MM.1S (cell line): Measurements from ENCODE around the gene RAB31.

Experiments
- DNase-seq: peaks from one replicate; pipeline ENCODE4 v3.0.0-alpha.2; 2015
- H2AFZ ChIP-seq: fragments of 300-600 bp; sonication (generic); 2 replicates; pipeline ENCODE4 v1.6.0; 2016; ENCODE audit warnings: antibody characterized with exemption, low read length
- H3F3A ChIP-seq: fragments of 300-600 bp; sonication (generic); 2 replicates; pipeline ENCODE4 v1.6.1; 2016; ENCODE audit warnings: mild to moderate bottlenecking, antibody characterized with exemption, low read length, moderate library complexity, mixed read lengths; ENCODE audit not compliant: insufficient read depth
- H3K27ac ChIP-seq: fragments of 300-600 bp; sonication (generic); 2 replicates; pipeline ENCODE4 v1.5.1; 2016; ENCODE audit warnings: mild to moderate bottlenecking, low read length
- H3K27me3 ChIP-seq: fragments of 300-600 bp; sonication (generic); replicated peaks from 2 replicates; pipeline ENCODE4 v1.6.0; 2016; ENCODE audit warnings: low read length; ENCODE audit not compliant: insufficient read depth
- H3K36me3 ChIP-seq: fragments of 300-600 bp; sonication (generic); replicated peaks from 2 replicates; pipeline ENCODE4 v1.6.1; 2016; ENCODE audit warnings: mild to moderate bottlenecking, low read length, mixed read lengths; ENCODE audit not compliant: insufficient read depth
- H3K4me1 ChIP-seq: fragments of 300-600 bp; sonication (generic); 2 replicates; pipeline ENCODE4 v1.6.1; 2016; ENCODE audit warnings: low read length, mixed read lengths
- H3K4me2 ChIP-seq: fragments of 300-600 bp; sonication (generic); 2 replicates; pipeline ENCODE4 v1.6.0; 2016; ENCODE audit warnings: low read depth, low read length
- H3K4me3 ChIP-seq: fragments of 300-600 bp; sonication (generic); 2 replicates; pipeline ENCODE4 v1.5.1; 2016; ENCODE audit warnings: low read length, mixed read lengths
- H3K79me2 ChIP-seq: fragments of 300-600 bp; sonication (generic); 2 replicates; pipeline ENCODE4 v1.6.1; 2016; ENCODE audit warnings: mixed run types, low read length, mixed read lengths
- H3K9ac ChIP-seq: fragments of 300-600 bp; sonication (generic); 2 replicates; pipeline ENCODE4 v1.6.1; 2016; ENCODE audit warnings: low read length, mixed read lengths
- H3K9me2 ChIP-seq: fragments of 300-600 bp; sonication (generic); replicated peaks from 2 replicates; pipeline ENCODE4 v1.6.1; 2016; ENCODE audit warnings: mild to moderate bottlenecking, low read length, mixed read lengths; ENCODE audit not compliant: insufficient read depth
- H3K9me3 ChIP-seq: fragments of 300-600 bp; sonication (generic); replicated peaks from 2 replicates; pipeline ENCODE4 v1.6.1; 2016; ENCODE audit warnings: mild to moderate bottlenecking, low read length, mixed read lengths; ENCODE audit not compliant: insufficient read depth
- H4K20me1 ChIP-seq: fragments of 300-600 bp; sonication (generic); 2 replicates; pipeline ENCODE4 v1.6.1; 2016; ENCODE audit warnings: mild to moderate bottlenecking, low read length, moderate library complexity, mixed read lengths; ENCODE audit not compliant: insufficient read depth
- EZH2 ChIP-seq: fragments of 300-600 bp; sonication (generic); optimal IDR thresholded peaks from 2 replicates; pipeline ENCODE3; 2017; ENCODE audit warnings: low read depth, mild to moderate bottlenecking, antibody characterized with exemption, low read length, mixed read lengths
- EZH2phosphoT487 ChIP-seq: fragments of 300-600 bp; sonication (generic); IDR thresholded peaks from 2 replicates; pipeline ENCODE4 v1.6.1; 2018; ENCODE audit warnings: antibody characterized with exemption, low read length
- TF ChIP-seq, protein P1 (sequence below): fragments of 300-600 bp; sonication (generic); IDR thresholded peaks from 2 replicates; pipeline ENCODE4 v1.5.1; 2016; ENCODE audit warnings: antibody characterized with exemption, low read length, mixed read lengths

RAB31 gene

GRCh38 chr18:9694174-9694573 is 13.9 kb upstream of the RAB31 start:
- Histone ChIP-seq H2AFZ (no peak overlapping the region), H3K4me1 (no peaks in the 10 kb centered on the region), H3K9ac (no peak overlapping the region), H3K4me2 (no peak overlapping the region), H3K79me2 (no peaks in the 10 kb centered on the region), H3K27ac (no peak overlapping the region), H3K27me3 (no peaks in the 10 kb centered on the region), H4K20me1 (no peaks in the 10 kb centered on the region), H3K4me3 (no peak overlapping the region), H3K9me3 (no peaks in the 10 kb centered on the region), H3K9me2 (no peaks in the 10 kb centered on the region), H3F3A (no peaks in the 10 kb centered on the region), H3K36me3 (no peaks in the 10 kb centered on the region)
- no peak for DNase-seq
- TF ChIP-seq EZH2phosphoT487, result no peak

DNA sequence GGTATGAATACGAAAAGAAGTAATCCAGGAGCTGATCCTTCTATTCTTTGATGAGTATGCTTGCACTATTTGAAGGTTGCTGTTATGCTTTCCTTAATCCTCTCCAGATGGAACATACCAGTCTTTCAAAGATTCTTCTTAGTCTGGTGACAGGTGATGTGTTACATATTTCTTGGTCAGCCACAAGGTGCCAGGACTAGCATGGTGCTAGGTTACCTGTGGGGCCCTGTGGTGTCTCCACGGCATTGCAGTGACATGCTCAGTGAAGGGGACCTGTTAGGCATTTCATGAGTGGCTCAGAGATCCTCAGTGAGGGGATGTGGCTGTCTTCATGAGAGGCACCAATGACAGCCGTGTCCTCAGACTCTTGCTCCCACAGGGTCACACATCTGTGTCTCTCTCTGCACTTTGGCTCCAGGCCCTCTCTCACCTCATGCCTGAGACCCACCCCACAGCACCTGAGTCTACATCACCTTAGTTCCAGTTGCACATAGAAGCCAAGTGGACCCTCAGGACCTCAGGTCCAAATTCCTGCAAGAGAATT is 13.1 kb upstream of the RAB31 start:
- Histone ChIP-seq H3K9me2 (no peaks in the 10 kb centered on the region), H4K20me1 (no peaks in the 10 kb centered on the region), H3K36me3 (no peaks in the 10 kb centered on the region), H3K27me3 (no peaks in the 10 kb centered on the region), H3K9me3 (no peaks in the 10 kb centered on the region), H2AFZ (no peak overlapping the region), H3F3A (no peaks in the 10 kb centered on the region), H3K27ac (no peak overlapping the region), H3K4me1 (no peaks in the 10 kb centered on the region), H3K4me2 (no peak overlapping the region), H3K9ac (no peak overlapping the region), H3K79me2 (no peaks in the 10 kb centered on the region), H3K4me3 (no peak overlapping the region)
- no peak for DNase-seq
- no peak for TF ChIP-seq EZH2
- TF ChIP-seq EZH2phosphoT487, result no peak
- TF ChIP-seq, protein P1, sequence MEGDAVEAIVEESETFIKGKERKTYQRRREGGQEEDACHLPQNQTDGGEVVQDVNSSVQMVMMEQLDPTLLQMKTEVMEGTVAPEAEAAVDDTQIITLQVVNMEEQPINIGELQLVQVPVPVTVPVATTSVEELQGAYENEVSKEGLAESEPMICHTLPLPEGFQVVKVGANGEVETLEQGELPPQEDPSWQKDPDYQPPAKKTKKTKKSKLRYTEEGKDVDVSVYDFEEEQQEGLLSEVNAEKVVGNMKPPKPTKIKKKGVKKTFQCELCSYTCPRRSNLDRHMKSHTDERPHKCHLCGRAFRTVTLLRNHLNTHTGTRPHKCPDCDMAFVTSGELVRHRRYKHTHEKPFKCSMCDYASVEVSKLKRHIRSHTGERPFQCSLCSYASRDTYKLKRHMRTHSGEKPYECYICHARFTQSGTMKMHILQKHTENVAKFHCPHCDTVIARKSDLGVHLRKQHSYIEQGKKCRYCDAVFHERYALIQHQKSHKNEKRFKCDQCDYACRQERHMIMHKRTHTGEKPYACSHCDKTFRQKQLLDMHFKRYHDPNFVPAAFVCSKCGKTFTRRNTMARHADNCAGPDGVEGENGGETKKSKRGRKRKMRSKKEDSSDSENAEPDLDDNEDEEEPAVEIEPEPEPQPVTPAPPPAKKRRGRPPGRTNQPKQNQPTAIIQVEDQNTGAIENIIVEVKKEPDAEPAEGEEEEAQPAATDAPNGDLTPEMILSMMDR, result no peak

DNA sequence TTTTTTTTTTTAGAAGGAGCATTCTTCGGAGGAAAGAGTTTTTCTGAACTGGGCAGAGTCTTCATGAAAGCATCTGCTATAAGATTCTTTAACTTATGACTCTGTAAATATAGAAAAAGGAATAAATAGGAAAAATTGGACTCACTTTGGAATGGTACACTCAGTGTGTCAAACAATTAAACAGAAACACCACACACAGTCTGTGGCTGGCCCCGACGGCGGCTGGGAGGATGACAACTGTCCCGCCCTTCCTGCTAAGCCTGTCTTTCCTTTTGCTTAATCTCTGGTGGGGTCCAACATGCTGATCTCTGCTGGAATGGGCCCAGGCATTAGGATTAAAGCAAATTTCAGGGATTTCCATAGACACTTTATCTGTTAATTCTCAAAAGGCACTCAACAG is 12.5 kb upstream of the RAB31 start:
- DNase-seq, result no peak
- H2AFZ ChIP-seq, result no peak overlapping the region

DNA sequence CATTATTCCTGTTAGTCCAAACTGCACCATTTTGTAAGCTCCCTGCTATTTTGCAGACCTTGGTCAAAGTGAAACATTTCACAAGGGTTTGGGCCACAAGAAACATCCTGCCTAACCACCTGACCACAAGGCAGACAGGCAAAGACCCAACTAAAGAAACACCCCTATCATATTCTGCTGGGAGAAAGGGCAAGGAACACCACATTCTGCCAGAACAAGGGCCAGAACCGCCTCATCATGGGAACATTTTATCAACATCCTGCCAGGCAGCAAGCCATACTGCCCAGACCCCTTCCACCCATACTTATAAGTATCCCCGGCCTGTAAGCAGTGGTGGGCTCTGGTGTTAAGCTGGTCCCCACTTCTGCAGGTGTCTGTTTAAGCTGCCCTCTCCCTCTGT is 12.0 kb upstream of the RAB31 start:
- H4K20me1 ChIP-seq, result no peaks in the 10 kb centered on the region
- H3K27ac ChIP-seq, result no peak overlapping the region

More for the DNA sequence above, 12.5 kb upstream of the RAB31 start:
- Histone ChIP-seq H3K27ac (no peak overlapping the region), H3K4me2 (no peak overlapping the region), H3K9me2 (no peaks in the 10 kb centered on the region), H3K4me1 (no peaks in the 10 kb centered on the region), H3K4me3 (no peak overlapping the region), H3F3A (no peaks in the 10 kb centered on the region), H4K20me1 (no peaks in the 10 kb centered on the region), H3K79me2 (no peaks in the 10 kb centered on the region), H3K9ac (no peak overlapping the region), H3K27me3 (no peaks in the 10 kb centered on the region), H3K9me3 (no peaks in the 10 kb centered on the region), H3K36me3 (no peaks in the 10 kb centered on the region)
- TF ChIP-seq, protein P1, result no peak
- TF ChIP-seq EZH2phosphoT487, result no peak
- TF ChIP-seq EZH2, result no peak

More for the DNA sequence above, 12.0 kb upstream of the RAB31 start:
- H3K79me2 ChIP-seq, result no peaks in the 10 kb centered on the region
- no peaks in the 10 kb centered on the region for H3K36me3 ChIP-seq
- no peaks in the 10 kb centered on the region for H3K27me3 ChIP-seq
- no peak overlapping the region for H3K4me3 ChIP-seq
- H3K4me2 ChIP-seq, result no peak overlapping the region
- H3K9me2 ChIP-seq, result no peaks in the 10 kb centered on the region
- H3K4me1 ChIP-seq, result no peaks in the 10 kb centered on the region
- TF ChIP-seq, protein P1, result no peak
- TF ChIP-seq EZH2, result no peak
- TF ChIP-seq EZH2phosphoT487, result no peak
- H3K9ac ChIP-seq, result no peak overlapping the region
- no peaks in the 10 kb centered on the region for H3K9me3 ChIP-seq
- no peak for DNase-seq
- H3F3A ChIP-seq, result no peaks in the 10 kb centered on the region
- no peak overlapping the region for H2AFZ ChIP-seq
